ENCODE data around the gene GAS7. TPM values are rescaled to one million over a fixed set of nuclear protein-coding genes. Genes with fewer than 3 reads are reported as not detected.

Gene GAS7
- total RNA-seq, 1 experiment from 2014 or later = 12.3 TPM

DNA sequence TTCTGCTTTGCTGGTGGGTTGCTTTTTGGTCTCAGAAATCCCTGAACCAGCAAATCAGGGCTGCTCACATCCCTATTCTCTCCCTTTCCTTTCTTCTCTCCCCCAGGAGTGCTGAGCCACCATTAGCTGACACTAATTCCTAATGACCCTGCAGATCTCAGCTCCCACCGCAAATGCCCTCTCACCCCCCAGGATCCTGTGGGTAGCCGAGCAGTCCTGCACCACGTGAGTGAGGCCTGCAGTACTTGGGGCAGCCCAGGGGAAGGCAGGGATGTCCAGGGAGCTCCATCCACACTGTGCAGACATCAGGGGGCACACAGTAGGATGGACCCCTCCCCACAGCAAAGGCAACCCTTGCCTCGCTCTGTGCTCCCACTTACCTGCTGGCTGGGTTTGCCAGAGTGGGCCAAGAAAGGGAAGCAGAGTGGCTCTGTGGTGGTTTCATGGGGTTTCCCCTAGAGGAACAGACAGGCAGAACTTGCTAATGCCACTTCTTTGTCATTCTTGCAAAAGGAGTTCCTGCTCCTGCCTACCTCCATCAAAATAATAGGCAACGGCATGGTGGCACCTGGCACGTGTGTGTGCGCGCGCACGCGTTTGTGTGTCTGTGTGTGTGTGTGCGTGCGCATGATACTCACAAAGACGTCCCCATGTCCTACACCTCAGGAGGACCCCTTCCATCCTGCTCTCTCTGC is 135.6 kb downstream of the GAS7 start (continued):
- TF ChIP-seq, protein P1, sequence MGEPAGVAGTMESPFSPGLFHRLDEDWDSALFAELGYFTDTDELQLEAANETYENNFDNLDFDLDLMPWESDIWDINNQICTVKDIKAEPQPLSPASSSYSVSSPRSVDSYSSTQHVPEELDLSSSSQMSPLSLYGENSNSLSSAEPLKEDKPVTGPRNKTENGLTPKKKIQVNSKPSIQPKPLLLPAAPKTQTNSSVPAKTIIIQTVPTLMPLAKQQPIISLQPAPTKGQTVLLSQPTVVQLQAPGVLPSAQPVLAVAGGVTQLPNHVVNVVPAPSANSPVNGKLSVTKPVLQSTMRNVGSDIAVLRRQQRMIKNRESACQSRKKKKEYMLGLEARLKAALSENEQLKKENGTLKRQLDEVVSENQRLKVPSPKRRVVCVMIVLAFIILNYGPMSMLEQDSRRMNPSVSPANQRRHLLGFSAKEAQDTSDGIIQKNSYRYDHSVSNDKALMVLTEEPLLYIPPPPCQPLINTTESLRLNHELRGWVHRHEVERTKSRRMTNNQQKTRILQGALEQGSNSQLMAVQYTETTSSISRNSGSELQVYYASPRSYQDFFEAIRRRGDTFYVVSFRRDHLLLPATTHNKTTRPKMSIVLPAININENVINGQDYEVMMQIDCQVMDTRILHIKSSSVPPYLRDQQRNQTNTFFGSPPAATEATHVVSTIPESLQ (CRISPR knock-in tag; IDR thresholded peaks at IDR 0.05) = no peak
- no peak for TF ChIP-seq NR2C2 (CRISPR knock-in tag; IDR thresholded peaks at IDR 0.05)
- TF ChIP-seq, protein P2, sequence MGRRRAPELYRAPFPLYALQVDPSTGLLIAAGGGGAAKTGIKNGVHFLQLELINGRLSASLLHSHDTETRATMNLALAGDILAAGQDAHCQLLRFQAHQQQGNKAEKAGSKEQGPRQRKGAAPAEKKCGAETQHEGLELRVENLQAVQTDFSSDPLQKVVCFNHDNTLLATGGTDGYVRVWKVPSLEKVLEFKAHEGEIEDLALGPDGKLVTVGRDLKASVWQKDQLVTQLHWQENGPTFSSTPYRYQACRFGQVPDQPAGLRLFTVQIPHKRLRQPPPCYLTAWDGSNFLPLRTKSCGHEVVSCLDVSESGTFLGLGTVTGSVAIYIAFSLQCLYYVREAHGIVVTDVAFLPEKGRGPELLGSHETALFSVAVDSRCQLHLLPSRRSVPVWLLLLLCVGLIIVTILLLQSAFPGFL (CRISPR knock-in tag; IDR thresholded peaks at IDR 0.05; ENCODE audit: borderline replicate concordance) = no peak
- TF ChIP-seq, protein P3, sequence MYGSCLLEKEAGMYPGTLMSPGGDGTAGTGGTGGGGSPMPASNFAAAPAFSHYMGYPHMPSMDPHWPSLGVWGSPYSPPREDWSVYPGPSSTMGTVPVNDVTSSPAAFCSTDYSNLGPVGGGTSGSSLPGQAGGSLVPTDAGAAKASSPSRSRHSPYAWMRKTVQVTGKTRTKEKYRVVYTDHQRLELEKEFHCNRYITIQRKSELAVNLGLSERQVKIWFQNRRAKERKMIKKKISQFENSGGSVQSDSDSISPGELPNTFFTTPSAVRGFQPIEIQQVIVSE (CRISPR knock-in tag; IDR thresholded peaks at IDR 0.05; ENCODE audit: borderline replicate concordance) = no peak
- TF ChIP-seq, protein P4, sequence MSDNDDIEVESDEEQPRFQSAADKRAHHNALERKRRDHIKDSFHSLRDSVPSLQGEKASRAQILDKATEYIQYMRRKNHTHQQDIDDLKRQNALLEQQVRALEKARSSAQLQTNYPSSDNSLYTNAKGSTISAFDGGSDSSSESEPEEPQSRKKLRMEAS (CRISPR knock-in tag; IDR thresholded peaks at IDR 0.05) = no peak
- TF ChIP-seq, protein P5, sequence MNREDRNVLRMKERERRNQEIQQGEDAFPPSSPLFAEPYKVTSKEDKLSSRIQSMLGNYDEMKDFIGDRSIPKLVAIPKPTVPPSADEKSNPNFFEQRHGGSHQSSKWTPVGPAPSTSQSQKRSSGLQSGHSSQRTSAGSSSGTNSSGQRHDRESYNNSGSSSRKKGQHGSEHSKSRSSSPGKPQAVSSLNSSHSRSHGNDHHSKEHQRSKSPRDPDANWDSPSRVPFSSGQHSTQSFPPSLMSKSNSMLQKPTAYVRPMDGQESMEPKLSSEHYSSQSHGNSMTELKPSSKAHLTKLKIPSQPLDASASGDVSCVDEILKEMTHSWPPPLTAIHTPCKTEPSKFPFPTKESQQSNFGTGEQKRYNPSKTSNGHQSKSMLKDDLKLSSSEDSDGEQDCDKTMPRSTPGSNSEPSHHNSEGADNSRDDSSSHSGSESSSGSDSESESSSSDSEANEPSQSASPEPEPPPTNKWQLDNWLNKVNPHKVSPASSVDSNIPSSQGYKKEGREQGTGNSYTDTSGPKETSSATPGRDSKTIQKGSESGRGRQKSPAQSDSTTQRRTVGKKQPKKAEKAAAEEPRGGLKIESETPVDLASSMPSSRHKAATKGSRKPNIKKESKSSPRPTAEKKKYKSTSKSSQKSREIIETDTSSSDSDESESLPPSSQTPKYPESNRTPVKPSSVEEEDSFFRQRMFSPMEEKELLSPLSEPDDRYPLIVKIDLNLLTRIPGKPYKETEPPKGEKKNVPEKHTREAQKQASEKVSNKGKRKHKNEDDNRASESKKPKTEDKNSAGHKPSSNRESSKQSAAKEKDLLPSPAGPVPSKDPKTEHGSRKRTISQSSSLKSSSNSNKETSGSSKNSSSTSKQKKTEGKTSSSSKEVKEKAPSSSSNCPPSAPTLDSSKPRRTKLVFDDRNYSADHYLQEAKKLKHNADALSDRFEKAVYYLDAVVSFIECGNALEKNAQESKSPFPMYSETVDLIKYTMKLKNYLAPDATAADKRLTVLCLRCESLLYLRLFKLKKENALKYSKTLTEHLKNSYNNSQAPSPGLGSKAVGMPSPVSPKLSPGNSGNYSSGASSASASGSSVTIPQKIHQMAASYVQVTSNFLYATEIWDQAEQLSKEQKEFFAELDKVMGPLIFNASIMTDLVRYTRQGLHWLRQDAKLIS (CRISPR knock-in tag; IDR thresholded peaks at IDR 0.05; ENCODE audit: borderline replicate concordance) = no peak
- TF ChIP-seq JUN (CRISPR knock-in tag; IDR thresholded peaks at IDR 0.05) = no peak
- TF ChIP-seq, protein P6, sequence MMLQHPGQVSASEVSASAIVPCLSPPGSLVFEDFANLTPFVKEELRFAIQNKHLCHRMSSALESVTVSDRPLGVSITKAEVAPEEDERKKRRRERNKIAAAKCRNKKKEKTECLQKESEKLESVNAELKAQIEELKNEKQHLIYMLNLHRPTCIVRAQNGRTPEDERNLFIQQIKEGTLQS (CRISPR knock-in tag; conservative IDR thresholded peaks at IDR 0.05) = no peak
- no peak for TF ChIP-seq TCF7 (CRISPR knock-in tag; IDR thresholded peaks at IDR 0.05; ENCODE audit: low read depth)
- TF ChIP-seq, protein P7, sequence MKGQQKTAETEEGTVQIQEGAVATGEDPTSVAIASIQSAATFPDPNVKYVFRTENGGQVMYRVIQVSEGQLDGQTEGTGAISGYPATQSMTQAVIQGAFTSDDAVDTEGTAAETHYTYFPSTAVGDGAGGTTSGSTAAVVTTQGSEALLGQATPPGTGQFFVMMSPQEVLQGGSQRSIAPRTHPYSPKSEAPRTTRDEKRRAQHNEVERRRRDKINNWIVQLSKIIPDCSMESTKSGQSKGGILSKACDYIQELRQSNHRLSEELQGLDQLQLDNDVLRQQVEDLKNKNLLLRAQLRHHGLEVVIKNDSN (CRISPR knock-in tag; IDR thresholded peaks at IDR 0.05) = no peak
- TF ChIP-seq RORB (CRISPR knock-in tag; IDR thresholded peaks at IDR 0.05) = no peak

DNA sequence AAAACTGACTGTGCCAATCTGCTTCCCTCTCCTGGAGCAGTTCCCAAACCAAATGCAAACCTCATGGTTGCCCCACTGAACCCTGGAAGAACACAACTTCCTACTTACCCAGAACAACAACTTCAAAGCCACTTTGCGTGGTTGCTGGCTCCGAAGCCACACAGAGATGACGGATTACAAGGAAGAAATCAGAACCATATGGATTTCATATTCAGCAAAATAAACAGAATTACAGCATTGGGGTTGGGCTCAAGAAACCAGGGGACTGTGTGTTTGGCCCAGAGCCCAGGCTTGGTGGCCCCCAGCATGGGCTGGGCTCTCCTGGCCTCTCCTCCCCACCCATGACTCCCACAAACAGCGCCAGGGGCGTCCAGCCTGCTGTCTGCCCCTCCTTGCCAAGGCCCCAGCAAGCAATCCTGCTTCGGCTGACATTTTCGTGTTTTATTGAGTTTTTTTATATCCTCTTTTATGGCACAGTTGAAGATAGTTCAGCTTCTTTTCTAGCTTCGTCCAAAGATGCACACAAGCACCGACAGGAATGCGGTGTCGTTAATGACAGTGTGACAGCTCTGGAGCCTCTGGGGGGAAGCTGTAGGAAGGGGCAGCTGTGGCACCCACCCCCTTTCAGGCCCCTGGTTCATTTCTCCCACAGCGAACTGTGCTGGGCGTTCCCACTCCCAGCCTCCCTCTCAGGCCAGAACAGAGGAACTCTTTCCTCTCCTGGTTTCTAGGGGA is 137.1 kb downstream of the GAS7 start:
- Mint-ChIP-seq H3K27me3 (ENCODE audit: low read depth) (no peaks in the 10 kb centered on the region; the same call in 1 of the 2 replicates), H3K4me3 (no peak overlapping the region), H3K4me1 (peaks cover 21% of the 10 kb centered on the region), H3K27ac (no peak overlapping the region), H3K9me3 (peaks cover 20% of the 10 kb centered on the region), H3K36me3 (peaks cover 6% of the 10 kb centered on the region)
- DNase-seq (ENCODE audit: low spot score) = no peak
- no peak for ATAC-seq
- CTCF ChIA-PET = no interaction called here
- POLR2A ChIA-PET = no interaction called here
- TF ChIP-seq, protein P4 (CRISPR knock-in tag; IDR thresholded peaks at IDR 0.05) = no peak
- TF ChIP-seq, protein P8, sequence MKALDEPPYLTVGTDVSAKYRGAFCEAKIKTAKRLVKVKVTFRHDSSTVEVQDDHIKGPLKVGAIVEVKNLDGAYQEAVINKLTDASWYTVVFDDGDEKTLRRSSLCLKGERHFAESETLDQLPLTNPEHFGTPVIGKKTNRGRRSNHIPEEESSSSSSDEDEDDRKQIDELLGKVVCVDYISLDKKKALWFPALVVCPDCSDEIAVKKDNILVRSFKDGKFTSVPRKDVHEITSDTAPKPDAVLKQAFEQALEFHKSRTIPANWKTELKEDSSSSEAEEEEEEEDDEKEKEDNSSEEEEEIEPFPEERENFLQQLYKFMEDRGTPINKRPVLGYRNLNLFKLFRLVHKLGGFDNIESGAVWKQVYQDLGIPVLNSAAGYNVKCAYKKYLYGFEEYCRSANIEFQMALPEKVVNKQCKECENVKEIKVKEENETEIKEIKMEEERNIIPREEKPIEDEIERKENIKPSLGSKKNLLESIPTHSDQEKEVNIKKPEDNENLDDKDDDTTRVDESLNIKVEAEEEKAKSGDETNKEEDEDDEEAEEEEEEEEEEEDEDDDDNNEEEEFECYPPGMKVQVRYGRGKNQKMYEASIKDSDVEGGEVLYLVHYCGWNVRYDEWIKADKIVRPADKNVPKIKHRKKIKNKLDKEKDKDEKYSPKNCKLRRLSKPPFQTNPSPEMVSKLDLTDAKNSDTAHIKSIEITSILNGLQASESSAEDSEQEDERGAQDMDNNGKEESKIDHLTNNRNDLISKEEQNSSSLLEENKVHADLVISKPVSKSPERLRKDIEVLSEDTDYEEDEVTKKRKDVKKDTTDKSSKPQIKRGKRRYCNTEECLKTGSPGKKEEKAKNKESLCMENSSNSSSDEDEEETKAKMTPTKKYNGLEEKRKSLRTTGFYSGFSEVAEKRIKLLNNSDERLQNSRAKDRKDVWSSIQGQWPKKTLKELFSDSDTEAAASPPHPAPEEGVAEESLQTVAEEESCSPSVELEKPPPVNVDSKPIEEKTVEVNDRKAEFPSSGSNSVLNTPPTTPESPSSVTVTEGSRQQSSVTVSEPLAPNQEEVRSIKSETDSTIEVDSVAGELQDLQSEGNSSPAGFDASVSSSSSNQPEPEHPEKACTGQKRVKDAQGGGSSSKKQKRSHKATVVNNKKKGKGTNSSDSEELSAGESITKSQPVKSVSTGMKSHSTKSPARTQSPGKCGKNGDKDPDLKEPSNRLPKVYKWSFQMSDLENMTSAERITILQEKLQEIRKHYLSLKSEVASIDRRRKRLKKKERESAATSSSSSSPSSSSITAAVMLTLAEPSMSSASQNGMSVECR (CRISPR knock-in tag; IDR thresholded peaks at IDR 0.05; ENCODE audit: borderline replicate concordance) = no peak
- TF ChIP-seq, protein P9, sequence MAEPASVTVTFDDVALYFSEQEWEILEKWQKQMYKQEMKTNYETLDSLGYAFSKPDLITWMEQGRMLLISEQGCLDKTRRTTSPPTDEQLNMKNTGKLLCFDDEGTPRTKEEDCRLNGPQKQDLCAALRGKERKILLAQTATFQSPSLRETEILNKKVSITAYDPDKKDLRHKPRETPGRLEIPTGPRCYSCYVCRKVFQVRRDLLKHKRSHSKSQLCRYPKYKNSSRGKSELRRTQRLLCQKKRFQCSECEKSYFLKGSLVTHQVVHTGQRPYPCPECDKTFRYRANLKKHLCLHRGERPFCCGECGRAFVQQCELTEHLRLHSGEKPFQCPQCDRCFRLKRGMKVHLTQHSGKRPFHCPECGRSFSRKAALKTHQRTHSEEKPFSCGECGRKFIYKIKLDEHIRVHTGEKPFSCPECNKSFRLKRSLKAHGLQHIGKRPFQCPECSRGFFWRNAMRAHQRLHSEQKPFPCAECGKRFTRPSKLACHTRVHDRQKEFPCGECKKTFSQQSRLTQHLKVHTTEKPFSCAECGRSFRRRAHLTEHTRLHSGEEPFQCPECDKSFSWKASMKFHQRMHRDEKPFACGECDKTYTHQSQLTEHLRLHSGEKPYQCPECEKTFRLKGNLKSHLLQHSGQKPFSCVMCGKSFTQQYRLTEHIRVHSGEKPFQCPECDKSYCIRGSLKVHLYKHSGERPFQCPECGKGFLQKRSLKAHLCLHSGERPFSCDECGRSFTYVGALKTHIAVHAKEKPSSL (CRISPR knock-in tag; conservative IDR thresholded peaks at IDR 0.05) = no peak
- TF ChIP-seq CREM (CRISPR knock-in tag; IDR thresholded peaks at IDR 0.05) (no peak), EMX1 (CRISPR knock-in tag; IDR thresholded peaks at IDR 0.05) (no peak), FOXK1 (CRISPR knock-in tag; IDR thresholded peaks at IDR 0.05) (no peak)

Data from WTC11 (cell line).